ENCODE data around the gene SLC35E4. TPM values are rescaled to one million over a fixed set of nuclear protein-coding genes. Genes with fewer than 3 reads are reported as not detected.

Gene SLC35E4
- total RNA-seq, 1 experiment from 2014 or later = 5.5 TPM

GRCh38 chr22:30694640-30695350 lies 59.2 kb downstream of the SLC35E4 start, which contains the start of gene OSBP2:
Gene OSBP2 (plus strand): TSS chr22:30694874. CDS start chr22:30694910, 36 bp downstream.
- CTCF ChIA-PET = no interaction called here
- DNase-seq (ENCODE audit: low read depth, low spot score) = no peak
- Histone ChIP-seq H3K4me1 (ENCODE audit: control insufficient read depth, insufficient read depth, low read length) (no peaks in the 10 kb centered on the region; the same call in 1 of the 2 replicates), H3K27me3 (ENCODE audit: control insufficient read depth, insufficient read depth, low read length) (no peaks in the 10 kb centered on the region), H3K27ac (ENCODE audit: low read length) (peak within 1 kb of the TSS; percentile 69), H3K36me3 (ENCODE audit: control insufficient read depth, insufficient read depth, low read length) (no peaks in the 10 kb centered on the region), H3K9me3 (ENCODE audit: control insufficient read depth, insufficient read depth, low read depth, low read length) (no peaks in the 10 kb centered on the region), H3K4me3 (ENCODE audit: low read depth in 2 of 2, low read length in 2 of 2) (peak within 1 kb of the TSS; percentile 54 to 65)
- peak; percentile 78 for ATAC-seq
- no peak for TF ChIP-seq SIN3A (IDR thresholded peaks at IDR 0.05; ENCODE audit: borderline replicate concordance, insufficient read depth, low read depth, low read length)
- TF ChIP-seq TCF7L2 (IDR thresholded peaks at IDR 0.05; ENCODE audit: low read depth, low read length) = no peak
- TF ChIP-seq, protein P1, sequence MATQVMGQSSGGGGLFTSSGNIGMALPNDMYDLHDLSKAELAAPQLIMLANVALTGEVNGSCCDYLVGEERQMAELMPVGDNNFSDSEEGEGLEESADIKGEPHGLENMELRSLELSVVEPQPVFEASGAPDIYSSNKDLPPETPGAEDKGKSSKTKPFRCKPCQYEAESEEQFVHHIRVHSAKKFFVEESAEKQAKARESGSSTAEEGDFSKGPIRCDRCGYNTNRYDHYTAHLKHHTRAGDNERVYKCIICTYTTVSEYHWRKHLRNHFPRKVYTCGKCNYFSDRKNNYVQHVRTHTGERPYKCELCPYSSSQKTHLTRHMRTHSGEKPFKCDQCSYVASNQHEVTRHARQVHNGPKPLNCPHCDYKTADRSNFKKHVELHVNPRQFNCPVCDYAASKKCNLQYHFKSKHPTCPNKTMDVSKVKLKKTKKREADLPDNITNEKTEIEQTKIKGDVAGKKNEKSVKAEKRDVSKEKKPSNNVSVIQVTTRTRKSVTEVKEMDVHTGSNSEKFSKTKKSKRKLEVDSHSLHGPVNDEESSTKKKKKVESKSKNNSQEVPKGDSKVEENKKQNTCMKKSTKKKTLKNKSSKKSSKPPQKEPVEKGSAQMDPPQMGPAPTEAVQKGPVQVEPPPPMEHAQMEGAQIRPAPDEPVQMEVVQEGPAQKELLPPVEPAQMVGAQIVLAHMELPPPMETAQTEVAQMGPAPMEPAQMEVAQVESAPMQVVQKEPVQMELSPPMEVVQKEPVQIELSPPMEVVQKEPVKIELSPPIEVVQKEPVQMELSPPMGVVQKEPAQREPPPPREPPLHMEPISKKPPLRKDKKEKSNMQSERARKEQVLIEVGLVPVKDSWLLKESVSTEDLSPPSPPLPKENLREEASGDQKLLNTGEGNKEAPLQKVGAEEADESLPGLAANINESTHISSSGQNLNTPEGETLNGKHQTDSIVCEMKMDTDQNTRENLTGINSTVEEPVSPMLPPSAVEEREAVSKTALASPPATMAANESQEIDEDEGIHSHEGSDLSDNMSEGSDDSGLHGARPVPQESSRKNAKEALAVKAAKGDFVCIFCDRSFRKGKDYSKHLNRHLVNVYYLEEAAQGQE (IDR thresholded peaks at IDR 0.05; ENCODE audit: insufficient read depth in 1 of 2, low read depth in 2 of 2, low read length in 1 of 2) = no peak
- no peak for TF ChIP-seq POLR2AphosphoS5 (IDR thresholded peaks at IDR 0.05; ENCODE audit: low read depth, low read length)
- no peak for TF ChIP-seq CTCF (IDR thresholded peaks at IDR 0.05)
- POLR2A ChIA-PET = interaction anchor here (0.5 kb wide), 1 partner anchor 60 kb away, joined by 7 read pairs; no protein-coding TSS in a partner anchor
- intact Hi-C loops (cut with micrococcal nuclease; ENCODE audit: unreplicated experiment) (no loop called here), in situ Hi-C loops (cut with HindIII; ENCODE audit: low pct_unique_long_range_greater_than_20kb, low sequenced_read_pairs) (no loop called here)
- BruUV-seq (replicated peaks) = no TSS peak

DNA sequence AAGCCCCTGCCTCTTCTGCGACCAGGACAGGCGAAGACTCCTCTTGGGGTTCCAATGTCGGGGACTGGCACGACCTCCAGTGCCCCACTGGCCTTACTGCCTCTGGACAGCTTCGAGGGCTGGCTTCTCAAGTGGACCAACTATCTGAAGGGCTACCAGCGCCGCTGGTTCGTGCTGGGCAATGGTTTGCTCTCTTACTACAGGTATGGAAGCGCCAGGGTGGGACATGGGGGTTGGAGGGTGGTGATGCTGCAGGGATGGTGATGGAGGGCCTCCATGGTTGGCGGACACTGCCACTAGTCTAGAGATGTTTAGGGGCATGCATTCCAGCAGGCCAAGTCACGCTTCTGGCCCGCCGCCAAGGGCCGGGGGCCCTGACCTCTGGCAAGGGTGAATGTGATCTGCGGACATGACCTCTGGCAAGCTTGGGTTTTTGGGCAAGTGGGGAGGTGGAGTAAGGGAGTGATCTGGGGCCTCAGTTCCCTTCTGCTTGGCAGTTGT lies 59.8 kb downstream of the SLC35E4 start:
- no peaks in the 10 kb centered on the region; the same call in 1 of the 2 replicates for H3K4me1 ChIP-seq (ENCODE audit: control insufficient read depth, insufficient read depth, low read length)
- no TSS peak for BruUV-seq (replicated peaks)
- DNase-seq (ENCODE audit: low read depth, low spot score) = no peak
- peak overlapping the region; percentile 49 to 61 for H3K4me3 ChIP-seq (ENCODE audit: low read depth in 2 of 2, low read length in 2 of 2)
- POLR2A ChIA-PET = no interaction called here
- intact Hi-C loops (cut with micrococcal nuclease; ENCODE audit: unreplicated experiment) = no loop called here
- TF ChIP-seq, protein P1 (IDR thresholded peaks at IDR 0.05; ENCODE audit: insufficient read depth in 1 of 2, low read depth in 2 of 2, low read length in 1 of 2) = no peak
- no peak for TF ChIP-seq SIN3A (IDR thresholded peaks at IDR 0.05; ENCODE audit: borderline replicate concordance, insufficient read depth, low read depth, low read length)
- no peak for TF ChIP-seq POLR2AphosphoS5 (IDR thresholded peaks at IDR 0.05; ENCODE audit: low read depth, low read length)
- no peak for TF ChIP-seq CTCF (IDR thresholded peaks at IDR 0.05)
- no peak for TF ChIP-seq TCF7L2 (IDR thresholded peaks at IDR 0.05; ENCODE audit: low read depth, low read length)
- no peak; the same call in 1 of the 2 replicates for ATAC-seq
- CTCF ChIA-PET = interaction anchor here (0.6 kb wide), 1 partner anchor 101 kb away, joined by 5 read pairs; no protein-coding TSS in a partner anchor
- peak overlapping the region; percentile 59; the same call in 1 of the 2 replicates for H3K27ac ChIP-seq (ENCODE audit: low read length)
- H3K9me3 ChIP-seq (ENCODE audit: control insufficient read depth, insufficient read depth, low read depth, low read length) = no peaks in the 10 kb centered on the region
- no peaks in the 10 kb centered on the region for H3K27me3 ChIP-seq (ENCODE audit: control insufficient read depth, insufficient read depth, low read length)
- H3K36me3 ChIP-seq (ENCODE audit: control insufficient read depth, insufficient read depth, low read length) = no peaks in the 10 kb centered on the region
- in situ Hi-C loops (cut with HindIII; ENCODE audit: low pct_unique_long_range_greater_than_20kb, low sequenced_read_pairs) = no loop called here
